Ramos (cell line): ENCODE measurements around the gene ZBTB16.

Experiments
- in situ Hi-C: fragments of 300-500 bp; cut with MboI; formaldehyde crosslinking; loops from one replicate; pipeline ENCODE4 v1.14.3; 2022; ENCODE audit warnings: low sequenced_read_pairs; ENCODE audit not compliant: unreplicated experiment

The ZBTB16 gene

GRCh38 chr11:114174712-114175495 lies 115.4 kb downstream of the ZBTB16 start:
- in situ Hi-C loops = no loop called here

GRCh38 chr11:114175706-114176105 lies 116.2 kb downstream of the ZBTB16 start:
- in situ Hi-C loops = no loop called here

GRCh38 chr11:114176321-114176720 lies 116.8 kb downstream of the ZBTB16 start:
- in situ Hi-C loops = no loop called here

- in situ Hi-C loops = no loop called here
Measured at GRCh38 chr11:114178656-114179055, 119.1 kb downstream of the ZBTB16 start.

- in situ Hi-C loops = no loop called here
Measured at GRCh38 chr11:114179234-114179941, 119.9 kb downstream of the ZBTB16 start.

- in situ Hi-C loops = loop anchor here (10.0 kb wide), 2 partner anchors 186 to 286 kb away; no protein-coding TSS in a partner anchor
Measured at GRCh38 chr11:114180301-114181055, 121.0 kb downstream of the ZBTB16 start.

GRCh38 chr11:114181195-114181594 lies 121.7 kb downstream of the ZBTB16 start:
- in situ Hi-C loops = loop anchor here (10.0 kb wide), 2 partner anchors 186 to 286 kb away; no protein-coding TSS in a partner anchor

- in situ Hi-C loops = loop anchor here (10.0 kb wide), 2 partner anchors 187 to 287 kb away; no protein-coding TSS in a partner anchor
Measured at GRCh38 chr11:114181752-114182151, 122.2 kb downstream of the ZBTB16 start.

GRCh38 chr11:114182471-114183043 lies 123.0 kb downstream of the ZBTB16 start:
- in situ Hi-C loops = loop anchor here (10.0 kb wide), 2 partner anchors 188 to 288 kb away; no protein-coding TSS in a partner anchor

GRCh38 chr11:114183044-114183511 lies 123.6 kb downstream of the ZBTB16 start:
- in situ Hi-C loops = loop anchor here (10.0 kb wide), 2 partner anchors 188 to 288 kb away; no protein-coding TSS in a partner anchor

- in situ Hi-C loops = loop anchor here (10.0 kb wide), 2 partner anchors 191 to 291 kb away; no protein-coding TSS in a partner anchor
Measured at GRCh38 chr11:114185436-114185835, 125.9 kb downstream of the ZBTB16 start.

- in situ Hi-C loops = loop anchor here (10.0 kb wide), 2 partner anchors 192 to 292 kb away; no protein-coding TSS in a partner anchor
Measured at GRCh38 chr11:114187173-114187572, 127.7 kb downstream of the ZBTB16 start.

- in situ Hi-C loops = loop anchor here (10.0 kb wide), 2 partner anchors 194 to 294 kb away; no protein-coding TSS in a partner anchor
Measured at GRCh38 chr11:114188851-114189570, 129.5 kb downstream of the ZBTB16 start.

- in situ Hi-C loops = no loop called here
Measured at GRCh38 chr11:114190630-114191029, 131.1 kb downstream of the ZBTB16 start.

GRCh38 chr11:114191893-114192292 lies 132.4 kb downstream of the ZBTB16 start:
- in situ Hi-C loops = no loop called here

GRCh38 chr11:114192841-114193389 lies 133.4 kb downstream of the ZBTB16 start:
- in situ Hi-C loops = no loop called here

GRCh38 chr11:114193730-114194679 lies 134.5 kb downstream of the ZBTB16 start:
- in situ Hi-C loops = no loop called here

GRCh38 chr11:114194702-114195101 lies 135.2 kb downstream of the ZBTB16 start:
- in situ Hi-C loops = no loop called here
